Right ventricle myocardium inferior (tissue), 1 donor: ENCODE data around the gene ADAM23. TPM values are rescaled to one million over a fixed set of nuclear protein-coding genes. Genes with fewer than 3 reads are reported as not detected.

Source experiments
- total RNA-seq: library from RNA; stranded (reverse); fragmentation: NEBNext Ultra II Directional; extraction: Animal tissue kit (Norgen Biotek cat#: 25700); gene quantifications from one replicate; pipeline ENCODE4 v1.2.1, GENCODE V29; 2021
- donor health status: DM: no; HTN: yes; CAD: no; lungs with severe emphysema.

The ADAM23 gene
- total RNA-seq, 1 donor from 2014 or later, result 69.1 TPM

Other genes starting within 250 kb of the ADAM23 start
- 7.0 TPM for gene ZDBF2, start 168.9 kb upstream of the ADAM23 start, total RNA-seq
- gene FAM237A, start 199.0 kb downstream of the ADAM23 start, total RNA-seq, result 1.2 TPM